ENCODE measurements around the gene SCN9A. TPM values are rescaled to one million over a fixed set of nuclear protein-coding genes. Genes with fewer than 3 reads are reported as not detected.

The SCN9A gene
- total RNA-seq (1 to 10 TPM in 7 of 9 donors, under 1 TPM in 2; 0.30 to 7.9 (median 1.9) TPM), polyA plus RNA-seq (1 to 10 TPM in 2 of 3 donors, under 1 TPM in 1; 0.61 to 2.1 (median 1.1) TPM)
- long read RNA-seq, donor 1, result 0 reads
- long read RNA-seq, donor 2, result 0 reads
- long read RNA-seq, donor 3, result 0 reads
- long read RNA-seq, donor 4, result 0 reads
- long read RNA-seq, donor 5, partial matches to known transcripts, result 0 of 1 reads
- long read RNA-seq, donor 5, other reads (novel, unspliced or antisense), result 0 of 1 reads
- long read RNA-seq, donor 6, partial matches to known transcripts, result 2 of 2 reads
- long read RNA-seq, donor 6, other reads (novel, unspliced or antisense), result 0 of 2 reads
- long read RNA-seq, donor 7, result 0 reads
- long read RNA-seq, donor 8, result 0 reads
- long read RNA-seq, donor 9, result 0 reads
- long read RNA-seq, donor 10, result 0 reads

DNA sequence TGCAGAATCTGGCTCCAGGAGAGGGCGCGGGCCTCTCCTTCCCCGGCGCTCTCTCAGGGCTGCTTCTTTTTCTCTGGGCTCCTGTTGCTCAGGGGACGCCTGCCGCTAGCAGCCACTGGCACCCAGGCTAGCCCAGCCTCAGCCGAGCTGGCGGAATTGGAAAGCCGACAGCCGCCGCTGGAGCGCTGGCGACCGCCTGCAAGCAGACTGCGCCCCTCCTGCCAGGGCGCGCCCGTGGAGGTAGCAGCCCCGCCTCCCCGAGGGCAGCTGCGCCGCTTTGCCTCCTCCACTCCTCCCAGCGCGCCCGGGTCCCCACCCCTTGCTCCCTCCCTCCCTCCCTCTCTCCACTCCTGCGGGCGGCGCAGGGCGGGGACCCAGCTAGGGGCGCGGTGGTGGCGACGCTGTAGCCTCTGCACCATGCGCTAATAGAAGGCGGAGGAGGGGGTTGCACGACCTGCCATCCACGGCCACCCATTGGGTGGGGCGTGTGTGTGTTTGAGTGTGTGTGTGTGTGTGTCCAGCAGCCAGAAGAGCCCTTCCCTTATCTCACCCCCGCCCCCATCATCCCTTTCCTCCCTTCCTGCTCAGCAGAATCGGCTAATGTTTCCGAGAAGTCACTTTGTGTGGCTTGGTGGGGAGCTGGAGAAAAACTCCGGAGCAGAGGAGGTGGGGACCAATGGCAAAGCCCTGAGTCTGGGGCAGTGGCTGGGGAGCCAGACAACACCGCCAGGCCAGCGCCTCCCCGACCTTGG, at the start of gene SCN9A:
TSS of gene SCN9A (minus strand) at position 209 of the 752 bp plus-strand sequence. CDS start 64,188 bp downstream, outside the sequence.
- WGBS, 4 donors, result 1 to 3% (median 1%) methylated on average over 10 to 45 of the region's 45 CpGs
- intact Hi-C loops (cut with DNase I), result no loop called here
- Histone ChIP-seq H3K27ac (peak within 1 kb of the TSS in 1 of 5 donors; percentile 31), H3K36me3 (replicated peaks in 1 of 2) (no peaks in the 10 kb centered on the region), H3K4me1 (replicated peaks in 1 of 2) (peaks cover 0 to 10% of the 10 kb centered on the region in 2 donors), H3K9me3 (replicated peaks in 1 of 3) (no peaks in the 10 kb centered on the region), H3K27me3 (peaks cover 6% of the 10 kb centered on the region), H3K4me3 (peak within 1 kb of the TSS in 2 of 4 donors; percentile 4 to 58)
- peak; percentile 24 to 80 (median 47) for DNase-seq
- no peak for TF ChIP-seq POLR2A (IDR thresholded peaks at IDR 0.05)

- H3K9me3 ChIP-seq (replicated peaks in 1 of 3), result no peaks in the 10 kb centered on the region
- no peak overlapping the region for H3K27ac ChIP-seq
- TF ChIP-seq POLR2A (IDR thresholded peaks at IDR 0.05), result no peak
- no peak for TF ChIP-seq CTCF (IDR thresholded peaks at IDR 0.05)
- no peak overlapping the region for H3K4me3 ChIP-seq
- no peaks in the 10 kb centered on the region for H3K36me3 ChIP-seq (replicated peaks in 1 of 2)
- 83 to 89% (median 86%) methylated on average over 3 to 5 of the region's 5 CpGs for WGBS, 4 donors
- no peaks in the 10 kb centered on the region for H3K4me1 ChIP-seq (replicated peaks in 1 of 2)
- no peaks in the 10 kb centered on the region for H3K27me3 ChIP-seq
- intact Hi-C loops (cut with DNase I), result no loop called here
- no peak for DNase-seq
Measured at GRCh38 chr2:166424841-166425240, 49.1 kb upstream of the SCN9A start.

DNA sequence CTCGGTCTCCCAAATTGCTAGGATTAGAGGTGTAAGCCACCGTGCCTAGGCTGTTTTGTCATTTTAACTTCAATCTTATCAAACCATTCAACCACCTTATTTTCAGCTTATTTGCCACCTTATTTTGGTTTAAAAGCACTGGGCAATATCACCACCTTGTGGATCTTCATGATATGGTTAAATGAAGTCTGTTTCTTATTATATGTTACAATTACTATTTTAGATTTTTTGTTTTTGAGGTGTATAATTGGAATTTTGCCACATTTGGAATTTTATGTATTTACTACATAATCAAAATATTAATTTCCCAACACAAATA, 43.8 kb upstream of the SCN9A start:
- intact Hi-C loops (cut with DNase I), result no loop called here
- no peak for DNase-seq
- Histone ChIP-seq H3K4me1 (replicated peaks in 1 of 2) (no peaks in the 10 kb centered on the region), H3K27ac (no peak overlapping the region), H3K36me3 (replicated peaks in 1 of 2) (no peaks in the 10 kb centered on the region), H3K27me3 (no peaks in the 10 kb centered on the region), H3K4me3 (no peak overlapping the region), H3K9me3 (replicated peaks in 1 of 3) (no peaks in the 10 kb centered on the region)
- no peak for TF ChIP-seq POLR2A (IDR thresholded peaks at IDR 0.05)
- peak in 3 of 6 experiments; percentile 7 to 36 (median 31) for TF ChIP-seq CTCF (IDR thresholded peaks at IDR 0.05)
- 69 to 75% (median 71%) methylated on average over 2 of the region's 2 CpGs for WGBS, 4 donors

- no peaks in the 10 kb centered on the region for H3K36me3 ChIP-seq (replicated peaks in 1 of 2)
- H3K4me1 ChIP-seq (replicated peaks in 1 of 2), result no peaks in the 10 kb centered on the region
- TF ChIP-seq CTCF (IDR thresholded peaks at IDR 0.05) (no peak), POLR2A (IDR thresholded peaks at IDR 0.05) (no peak)
- 73 to 85% (median 79%) methylated on average over 5 of the region's 5 CpGs for WGBS, 4 donors
- intact Hi-C loops (cut with DNase I), result no loop called here
- no peak overlapping the region for H3K4me3 ChIP-seq
- H3K9me3 ChIP-seq (replicated peaks in 1 of 3), result no peaks in the 10 kb centered on the region
- DNase-seq, result no peak
- no peaks in the 10 kb centered on the region for H3K27me3 ChIP-seq
- no peak overlapping the region for H3K27ac ChIP-seq
Measured at GRCh38 chr2:166418853-166419615, 43.3 kb upstream of the SCN9A start.

Measured in adrenal gland (tissue), 19 donors.